ENCODE measurements around the gene NAV3.

Gene NAV3

GRCh38 chr12:77845831-77846230 is 15.1 kb downstream of the NAV3 start:
- no peak for DNase-seq

- DNase-seq, result no peak
Observed at GRCh38 chr12:77847060-77847541, 16.4 kb downstream of the NAV3 start.

- no peak for DNase-seq
Observed at GRCh38 chr12:77847680-77848431, 17.2 kb downstream of the NAV3 start.

- no peak for DNase-seq
Observed at GRCh38 chr12:77850129-77850528, 19.4 kb downstream of the NAV3 start.

- DNase-seq, result no peak
Observed at GRCh38 chr12:77850698-77851097, 20.0 kb downstream of the NAV3 start.

GRCh38 chr12:77855548-77855947 is 24.9 kb downstream of the NAV3 start:
- DNase-seq, result peak; percentile 32

GRCh38 chr12:77861317-77861716 is 30.6 kb downstream of the NAV3 start:
- no peak for DNase-seq

- no peak for DNase-seq
Observed at GRCh38 chr12:77865178-77865577, 34.5 kb downstream of the NAV3 start.

- no peak for DNase-seq
Observed at GRCh38 chr12:77878901-77879300, 48.2 kb downstream of the NAV3 start.

GRCh38 chr12:77882709-77883108 is 52.0 kb downstream of the NAV3 start:
- DNase-seq, result no peak

GRCh38 chr12:77888611-77889010 is 57.9 kb downstream of the NAV3 start:
- DNase-seq, result no peak

GRCh38 chr12:77891518-77892147 is 60.9 kb downstream of the NAV3 start:
- DNase-seq, result no peak

GRCh38 chr12:77893918-77894317 is 63.2 kb downstream of the NAV3 start:
- no peak for DNase-seq

GRCh38 chr12:77894556-77894955 is 63.9 kb downstream of the NAV3 start:
- no peak for DNase-seq

GRCh38 chr12:77895699-77896098 is 65.0 kb downstream of the NAV3 start:
- no peak for DNase-seq

- no peak for DNase-seq
Observed at GRCh38 chr12:77907936-77908335, 77.2 kb downstream of the NAV3 start.

- DNase-seq, result no peak
Observed at GRCh38 chr12:77914081-77914488, 83.4 kb downstream of the NAV3 start.

- no peak for DNase-seq
Observed at GRCh38 chr12:77915071-77915600, 84.4 kb downstream of the NAV3 start.

- DNase-seq, result no peak
Observed at GRCh38 chr12:77916276-77916675, 85.6 kb downstream of the NAV3 start.

GRCh38 chr12:77918046-77918445 is 87.4 kb downstream of the NAV3 start:
- DNase-seq, result no peak

GRCh38 chr12:77919450-77919849 is 88.8 kb downstream of the NAV3 start:
- DNase-seq, result no peak

GRCh38 chr12:77923882-77924281 is 93.2 kb downstream of the NAV3 start:
- DNase-seq, result no peak

GRCh38 chr12:77924703-77925102 is 94.0 kb downstream of the NAV3 start:
- no peak for DNase-seq

GRCh38 chr12:77925536-77926108 is 94.9 kb downstream of the NAV3 start:
- DNase-seq, result peak; percentile 74

All from NCI-H1092 (cell line).